Stimulated activated CD4-positive, alpha-beta T cell treated with anti-CD3 and anti-CD28 coated beads, Interleukin-4, amount 100 ng/mL, for 4 hours (primary cell): Measurements from ENCODE around the gene CEACAM21.

Experiments used
- DNase-seq, 2 experiments: peaks; one replicate each; pipeline ENCODE4 v3.0.0-alpha.2; 2020

The CEACAM21 gene

GRCh38 chr19:41587838-41588210 is 11.9 kb downstream of the CEACAM21 start:
- no peak for DNase-seq

- no peak for DNase-seq
These were observed 12.7 kb downstream of the CEACAM21 start for GRCh38 chr19:41588497-41589209.

- no peak for DNase-seq
These were observed 13.4 kb downstream of the CEACAM21 start for GRCh38 chr19:41589371-41589770.

GRCh38 chr19:41590936-41591335 is 15.0 kb downstream of the CEACAM21 start:
- DNase-seq: no peak

DNA sequence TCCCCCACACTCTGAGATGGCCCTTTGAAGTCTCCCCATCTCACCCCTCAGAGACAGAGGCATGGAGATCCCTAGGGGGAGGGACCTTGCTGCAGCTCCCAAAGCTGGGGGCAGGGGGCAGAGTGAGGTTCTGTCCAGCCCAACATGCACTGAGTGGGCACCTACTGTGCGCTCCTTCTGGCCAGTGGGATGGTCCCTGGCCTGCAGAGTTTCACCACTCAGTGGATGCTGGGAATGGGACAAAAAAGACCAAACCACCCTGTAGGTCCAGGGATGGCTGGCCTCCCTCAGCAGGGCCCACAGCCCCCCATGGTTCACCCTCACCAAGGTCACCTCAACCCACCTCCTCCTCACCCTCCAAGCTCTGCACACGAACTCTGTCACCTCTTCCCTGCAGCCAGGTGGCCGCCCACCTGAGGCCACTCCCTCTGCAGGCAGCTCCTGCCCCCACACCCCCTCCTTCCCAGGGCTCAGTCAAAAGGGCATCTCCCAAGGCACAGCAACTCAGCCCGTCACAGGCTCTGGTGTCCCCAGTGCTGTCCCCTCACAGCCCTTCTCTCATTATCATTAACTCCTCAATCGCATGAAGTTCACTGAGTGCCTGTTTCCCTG is 16.1 kb downstream of the CEACAM21 start:
- DNase-seq: no peak

DNA sequence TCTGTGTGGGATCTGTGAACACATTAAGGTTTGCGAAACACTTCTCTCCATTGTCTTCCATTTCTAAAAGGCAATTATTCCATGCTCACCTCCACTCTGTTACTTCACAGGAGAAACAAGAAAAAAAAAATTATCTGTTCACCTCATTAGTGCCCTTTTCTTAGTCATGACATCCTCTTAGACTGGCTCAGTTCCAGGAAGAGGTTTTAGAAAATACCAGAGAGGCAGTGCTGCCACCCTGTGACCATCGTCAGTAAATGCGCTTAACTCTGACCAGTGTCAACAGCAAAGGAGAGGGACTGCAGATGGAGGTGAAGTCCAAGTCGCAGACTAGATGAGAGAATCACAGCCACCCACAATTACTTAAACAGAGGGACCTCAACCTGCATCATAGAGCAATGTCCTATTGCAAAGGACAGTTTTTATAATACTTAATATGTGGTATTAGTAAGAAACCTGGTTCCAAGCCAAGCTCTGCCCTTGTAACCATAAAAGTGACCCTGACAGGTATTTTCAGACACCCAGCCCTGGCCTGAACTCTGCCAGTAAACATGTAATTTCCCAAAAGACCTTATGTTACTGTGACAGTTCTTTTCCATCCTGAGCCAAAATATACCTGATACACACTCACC is 19.4 kb downstream of the CEACAM21 start:
- peak; percentile 53 to 68 for DNase-seq

- no peak for DNase-seq
These were observed 19.9 kb downstream of the CEACAM21 start for GRCh38 chr19:41595890-41596280.

GRCh38 chr19:41597600-41598041 is 21.7 kb downstream of the CEACAM21 start:
- peak; percentile 58 to 68 for DNase-seq

GRCh38 chr19:41599175-41599966 is 23.4 kb downstream of the CEACAM21 start:
- no peak for DNase-seq

GRCh38 chr19:41601771-41602170 is 25.8 kb downstream of the CEACAM21 start:
- DNase-seq: no peak

GRCh38 chr19:41604831-41605230 is 28.9 kb downstream of the CEACAM21 start:
- DNase-seq: no peak

- DNase-seq: no peak
These were observed 30.4 kb downstream of the CEACAM21 start for GRCh38 chr19:41606215-41606837.

- no peak for DNase-seq
These were observed 31.7 kb downstream of the CEACAM21 start for GRCh38 chr19:41607668-41608067.

GRCh38 chr19:41610789-41611188 is 34.8 kb downstream of the CEACAM21 start:
- no peak for DNase-seq

DNA sequence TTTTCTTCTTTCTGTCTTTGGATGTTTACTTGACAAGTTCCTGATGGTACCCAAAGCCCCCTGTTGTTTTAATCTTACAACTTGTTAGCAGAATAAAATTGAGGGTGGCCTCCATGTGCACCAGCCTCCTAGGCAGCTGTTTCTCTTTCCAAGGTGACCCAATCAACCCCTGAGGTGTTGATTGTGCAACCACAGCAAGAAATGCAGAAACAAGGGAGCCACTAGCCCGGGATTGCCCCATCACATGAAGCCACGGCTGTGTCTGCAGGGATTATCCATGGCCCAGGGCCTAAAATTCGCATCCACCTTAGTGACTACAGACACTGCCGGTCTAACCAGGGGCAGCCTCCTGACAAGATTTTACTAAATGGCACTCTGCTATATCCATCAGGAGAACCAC is 36.5 kb downstream of the CEACAM21 start:
- DNase-seq: no peak

GRCh38 chr19:41615207-41615606 is 39.2 kb downstream of the CEACAM21 start:
- DNase-seq: no peak

DNA sequence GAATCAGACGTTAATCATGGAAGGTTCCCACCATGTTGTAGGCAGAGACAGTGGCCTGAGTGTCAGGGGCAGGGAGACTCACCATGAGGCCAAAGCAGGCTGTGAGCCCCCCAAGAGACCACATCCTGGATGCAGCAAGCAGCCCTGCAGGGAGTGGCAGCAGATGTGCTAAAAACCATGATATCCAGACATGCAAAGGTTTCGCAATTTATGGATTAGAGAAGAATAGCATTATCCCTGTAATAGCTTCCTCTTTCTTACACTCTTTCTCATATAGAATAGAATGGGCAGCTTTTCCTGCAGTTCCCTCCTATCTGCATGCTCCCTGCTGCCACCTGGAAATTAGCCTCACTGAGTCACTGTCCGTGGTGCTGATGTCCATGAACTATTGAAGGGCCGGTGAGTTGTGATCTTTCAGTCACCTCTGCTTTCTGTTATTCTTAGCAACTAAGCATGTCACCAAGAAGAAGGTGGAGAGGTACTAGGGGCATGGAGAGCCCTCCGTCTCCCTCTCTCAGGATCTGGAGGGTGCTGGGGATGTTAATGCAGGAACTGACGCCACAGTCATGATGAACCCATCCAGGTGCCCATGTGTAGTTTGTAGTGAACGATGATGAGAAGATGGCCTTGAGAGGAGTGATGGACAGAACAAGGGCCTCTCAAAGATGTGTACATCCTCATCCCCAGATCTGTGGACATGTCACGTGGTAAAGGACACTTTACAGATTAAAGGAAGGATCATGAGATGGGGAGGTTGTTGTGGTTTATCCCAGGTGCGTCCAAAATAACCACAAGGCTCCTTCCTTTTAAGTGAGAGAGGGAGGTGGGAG is 41.0 kb downstream of the CEACAM21 start:
- no peak for DNase-seq

GRCh38 chr19:41617941-41618730 is 42.2 kb downstream of the CEACAM21 start:
- no peak for DNase-seq

DNA sequence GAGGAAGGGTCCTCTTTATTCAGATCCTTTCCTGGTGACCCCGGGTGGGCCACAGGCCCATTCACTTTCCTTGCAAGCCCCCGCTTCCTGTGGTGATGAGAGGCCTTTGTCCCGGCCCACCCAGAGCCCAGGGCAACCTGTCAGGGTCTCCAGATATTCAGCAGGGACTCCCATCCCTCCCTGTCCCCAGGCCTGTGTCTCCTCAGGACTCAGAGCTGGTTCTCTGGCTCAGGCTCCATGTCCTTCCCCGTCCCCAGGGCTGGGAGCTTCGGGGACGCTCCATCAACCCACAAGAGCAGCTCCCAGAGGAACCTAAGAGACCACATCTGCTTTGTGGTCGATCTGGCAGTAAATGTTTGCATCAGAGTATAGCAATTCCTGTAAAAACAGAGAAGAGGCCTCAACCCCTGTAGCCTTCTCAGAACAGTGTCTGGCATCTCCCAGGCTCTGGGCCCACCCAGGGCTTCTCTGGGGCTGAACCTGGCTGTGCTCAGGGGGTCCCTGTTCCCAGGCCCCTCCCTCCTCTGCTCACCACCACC is 43.1 kb downstream of the CEACAM21 start:
- no peak for DNase-seq

- DNase-seq: no peak
These were observed 44.2 kb downstream of the CEACAM21 start for GRCh38 chr19:41620171-41620570.

GRCh38 chr19:41621226-41621625 is 45.3 kb downstream of the CEACAM21 start:
- DNase-seq: no peak
